Effector memory CD4-positive, alpha-beta T cell (primary cell): ENCODE results near the gene TBL1X.

Source experiments
- DNase-seq, 3 donors: peaks; one replicate each; pipeline ENCODE4 v3.0.0-alpha.2; 2020
- H3K27ac ChIP-seq: 2 replicates; pipeline ENCODE4 v1.7.0; 2013; ENCODE audit warnings: mild to moderate bottlenecking, low read length, moderate library complexity; ENCODE audit not compliant: insufficient read depth, poor library complexity, severe bottlenecking
- H3K27me3 ChIP-seq: replicated peaks from 2 replicates; pipeline ENCODE4 v1.7.0; 2013; ENCODE audit warnings: mild to moderate bottlenecking, low read length; ENCODE audit not compliant: insufficient read depth, control insufficient read depth, poor library complexity, severe bottlenecking
- H3K36me3 ChIP-seq: 2 replicates; pipeline ENCODE4 v1.7.0; 2013; ENCODE audit warnings: mild to moderate bottlenecking, low read length, moderate library complexity; ENCODE audit not compliant: control insufficient read depth, insufficient read depth
- H3K4me1 ChIP-seq: 2 replicates; pipeline ENCODE4 v1.7.0; 2013; ENCODE audit warnings: low read length, mild to moderate bottlenecking; ENCODE audit not compliant: control insufficient read depth, insufficient read depth, poor library complexity, severe bottlenecking
- H3K4me3 ChIP-seq: 2 replicates; pipeline ENCODE4 v1.7.0; 2013; ENCODE audit warnings: low read length, low read depth, mild to moderate bottlenecking; ENCODE audit not compliant: insufficient read depth, poor library complexity, severe bottlenecking
- H3K9me3 ChIP-seq: 2 replicates; pipeline ENCODE4 v1.7.0; 2013; ENCODE audit warnings: mild to moderate bottlenecking, low read length, moderate library complexity; ENCODE audit not compliant: control insufficient read depth

Gene TBL1X

DNA sequence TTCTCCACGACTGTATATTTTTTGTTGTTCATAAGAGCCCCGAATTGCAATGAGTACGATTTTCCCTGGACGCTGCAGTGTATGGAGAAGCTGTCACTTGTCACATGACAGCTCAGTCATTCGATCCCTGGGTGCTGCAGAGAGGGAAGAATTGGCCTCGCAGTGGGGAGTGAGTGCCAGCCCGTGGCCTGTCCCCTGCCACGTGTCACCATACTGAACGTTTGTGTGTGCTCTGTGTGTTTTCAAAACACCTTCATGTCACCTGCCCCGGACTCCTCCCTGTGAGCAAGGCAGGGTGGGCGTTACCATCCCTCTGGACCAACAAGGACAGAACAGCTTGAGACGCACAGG lies 77.9 kb downstream of the TBL1X start:
- Histone ChIP-seq H3K27ac (no peak overlapping the region), H3K4me3 (no peak overlapping the region), H3K27me3 (no peaks in the 10 kb centered on the region), H3K36me3 (no peaks in the 10 kb centered on the region), H3K4me1 (no peaks in the 10 kb centered on the region), H3K9me3 (no peaks in the 10 kb centered on the region)
- no peak for DNase-seq

DNA sequence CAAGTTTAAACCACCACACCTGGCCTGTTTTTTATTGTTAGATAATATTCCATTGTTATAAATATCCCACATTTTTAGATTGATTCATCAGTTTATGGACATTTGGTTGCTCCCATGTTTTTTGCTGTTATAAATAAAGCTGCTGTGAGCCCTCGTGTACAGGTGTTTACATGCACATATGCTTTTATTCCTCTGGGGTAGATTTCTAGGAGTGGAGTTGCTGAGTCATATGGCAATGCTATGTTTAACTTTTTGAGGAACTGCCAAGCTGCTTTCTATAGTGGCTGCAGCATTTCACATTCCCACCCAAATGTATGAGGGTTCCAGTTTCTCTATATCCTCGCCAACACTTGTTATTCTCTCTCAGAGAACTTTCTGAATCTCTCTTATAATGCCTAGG lies 90.5 kb downstream of the TBL1X start:
- H3K9me3 ChIP-seq: no peaks in the 10 kb centered on the region

DNA sequence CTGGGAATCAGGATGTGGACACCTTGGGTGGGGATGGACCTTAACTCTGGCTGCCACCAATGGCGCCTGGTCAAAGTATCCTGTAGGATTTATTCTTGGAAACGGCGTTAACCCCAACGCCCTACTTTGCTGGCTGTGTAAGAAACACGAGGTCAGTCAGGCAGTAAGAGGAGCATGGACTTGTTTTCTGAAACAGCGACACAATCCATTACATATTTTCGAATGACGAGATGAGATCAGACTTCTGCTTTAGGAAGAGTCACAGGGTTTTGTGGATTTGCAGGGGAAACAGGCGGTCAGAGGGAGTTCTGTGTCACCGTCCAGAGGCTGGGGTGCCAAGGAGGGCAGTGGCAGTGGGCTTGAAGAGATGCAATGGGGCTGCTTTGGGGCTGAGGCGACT lies 92.2 kb downstream of the TBL1X start:
- H3K9me3 ChIP-seq: no peaks in the 10 kb centered on the region
- no peaks in the 10 kb centered on the region for H3K27me3 ChIP-seq
- no peak overlapping the region for H3K27ac ChIP-seq
- H3K4me3 ChIP-seq: no peak overlapping the region
- no peaks in the 10 kb centered on the region for H3K4me1 ChIP-seq
- DNase-seq: no peak
- H3K36me3 ChIP-seq: no peaks in the 10 kb centered on the region

More for the DNA sequence above, 90.5 kb downstream of the TBL1X start:
- no peaks in the 10 kb centered on the region for H3K36me3 ChIP-seq
- no peak for DNase-seq
- H3K27me3 ChIP-seq: no peaks in the 10 kb centered on the region
- H3K27ac ChIP-seq: no peak overlapping the region
- no peak overlapping the region for H3K4me3 ChIP-seq
- no peaks in the 10 kb centered on the region for H3K4me1 ChIP-seq

DNA sequence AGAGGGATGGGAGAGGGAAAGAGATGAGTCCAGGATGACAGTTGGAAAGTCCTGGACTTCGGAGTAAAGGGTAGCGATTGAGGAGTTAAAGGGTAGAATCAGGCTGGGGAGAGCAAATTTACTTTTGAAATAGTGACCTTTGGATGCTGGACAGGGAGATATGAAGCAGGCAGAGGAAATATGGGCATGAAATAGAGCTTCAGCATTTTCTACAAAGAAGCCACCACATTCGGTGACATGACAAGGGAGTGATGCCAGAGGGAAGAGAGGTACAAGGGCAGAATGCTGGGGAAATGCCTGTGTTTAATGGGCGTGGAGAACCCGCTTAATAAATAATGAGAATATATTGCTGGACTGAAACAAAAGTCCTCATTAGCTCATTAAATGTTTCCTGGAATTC lies 92.7 kb downstream of the TBL1X start:
- Histone ChIP-seq H3K4me3 (no peak overlapping the region), H3K36me3 (no peaks in the 10 kb centered on the region), H3K4me1 (no peaks in the 10 kb centered on the region), H3K9me3 (no peaks in the 10 kb centered on the region), H3K27ac (no peak overlapping the region), H3K27me3 (no peaks in the 10 kb centered on the region)
- no peak for DNase-seq

DNA sequence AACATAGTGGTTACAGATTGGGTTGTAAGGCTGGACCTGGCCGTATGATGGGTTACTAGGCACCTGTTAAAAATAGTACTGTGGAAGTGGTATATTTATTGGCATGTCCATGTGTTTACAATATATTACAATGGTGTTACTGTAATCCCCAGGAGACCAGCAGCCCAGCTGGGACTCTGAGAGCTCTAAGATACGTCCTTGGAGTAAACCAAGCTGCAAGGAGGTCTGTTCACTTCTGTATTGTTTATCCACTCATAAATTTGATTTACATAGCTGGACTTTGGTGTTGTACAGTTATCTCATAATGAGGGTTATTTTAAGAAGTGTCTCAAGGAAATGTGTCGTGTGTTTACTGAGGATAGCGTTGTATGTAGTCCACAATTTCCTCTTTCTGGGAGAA lies 93.8 kb downstream of the TBL1X start:
- Histone ChIP-seq H3K36me3 (no peaks in the 10 kb centered on the region), H3K27ac (no peak overlapping the region), H3K27me3 (no peaks in the 10 kb centered on the region), H3K9me3 (no peaks in the 10 kb centered on the region), H3K4me3 (no peak overlapping the region), H3K4me1 (no peaks in the 10 kb centered on the region)
- DNase-seq: no peak

DNA sequence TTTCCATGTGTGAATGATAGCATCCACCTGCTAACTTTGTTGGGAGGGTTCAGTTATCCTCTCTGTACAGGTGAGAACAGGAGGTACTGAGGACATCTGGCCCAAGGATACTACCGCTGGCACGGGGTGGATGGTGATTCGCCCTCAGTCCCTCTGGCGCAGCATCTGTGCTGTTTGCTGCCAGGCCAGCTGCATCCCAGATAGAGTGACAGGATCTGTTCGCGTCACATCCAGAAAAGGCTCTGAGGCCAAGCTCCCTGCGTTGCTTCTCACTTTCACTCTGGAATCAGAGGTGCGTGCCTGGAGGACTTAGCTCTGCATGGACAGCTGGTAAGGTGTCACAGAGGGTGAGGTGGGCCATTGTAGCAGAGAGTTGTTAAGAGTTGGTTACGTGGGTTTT lies 95.4 kb downstream of the TBL1X start:
- no peaks in the 10 kb centered on the region for H3K27me3 ChIP-seq
- H3K4me1 ChIP-seq: no peaks in the 10 kb centered on the region
- no peaks in the 10 kb centered on the region for H3K9me3 ChIP-seq
- DNase-seq: no peak
- H3K27ac ChIP-seq: no peak overlapping the region
- H3K4me3 ChIP-seq: no peak overlapping the region
- no peaks in the 10 kb centered on the region for H3K36me3 ChIP-seq

DNA sequence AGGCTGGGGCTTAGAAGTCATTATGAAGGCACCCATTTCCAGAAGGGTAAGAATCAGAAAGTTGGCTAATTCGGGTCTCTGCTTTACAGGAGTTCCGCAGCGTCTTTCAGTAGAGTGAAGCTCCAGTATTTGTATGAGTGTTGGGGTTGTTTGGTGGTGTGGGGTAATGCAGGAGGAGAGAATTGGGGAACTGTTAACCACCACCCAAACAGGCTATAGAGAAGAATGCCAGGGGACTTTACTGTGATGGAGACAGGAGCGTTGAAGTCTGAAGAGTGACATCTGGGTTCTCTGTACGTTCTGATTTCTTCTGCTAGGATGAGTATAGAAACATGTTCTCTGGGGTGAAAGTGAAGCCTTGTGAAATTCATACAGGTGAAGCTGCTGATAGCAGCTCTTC lies 96.3 kb downstream of the TBL1X start:
- Histone ChIP-seq H3K36me3 (no peaks in the 10 kb centered on the region), H3K4me3 (no peak overlapping the region), H3K27me3 (no peaks in the 10 kb centered on the region), H3K27ac (no peak overlapping the region), H3K4me1 (no peaks in the 10 kb centered on the region), H3K9me3 (no peaks in the 10 kb centered on the region)
- no peak for DNase-seq

DNA sequence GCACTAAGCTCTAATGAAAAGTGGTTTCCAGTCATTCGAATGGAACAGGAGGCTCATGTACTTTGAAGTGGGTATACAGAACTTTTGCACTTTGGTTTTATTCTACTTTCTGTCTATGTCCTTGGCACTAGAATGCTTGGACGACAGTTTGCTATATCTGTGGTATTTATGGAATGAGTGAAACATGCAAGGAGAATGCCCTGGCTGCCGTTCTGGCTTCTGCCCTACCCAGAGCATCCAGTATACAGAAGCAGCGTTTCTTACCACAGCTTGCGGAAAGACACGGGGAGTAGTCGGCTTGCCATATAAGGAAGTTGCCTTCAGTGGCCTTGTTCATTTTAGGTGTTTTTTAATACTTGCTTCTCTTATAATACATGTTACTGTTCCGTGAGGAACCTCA lies 98.0 kb downstream of the TBL1X start:
- DNase-seq: no peak
- H3K4me1 ChIP-seq: peaks cover 8% of the 10 kb centered on the region
- H3K4me3 ChIP-seq: no peak overlapping the region
- no peak overlapping the region for H3K27ac ChIP-seq
- H3K36me3 ChIP-seq: no peaks in the 10 kb centered on the region
- no peaks in the 10 kb centered on the region for H3K9me3 ChIP-seq
- no peaks in the 10 kb centered on the region for H3K27me3 ChIP-seq

DNA sequence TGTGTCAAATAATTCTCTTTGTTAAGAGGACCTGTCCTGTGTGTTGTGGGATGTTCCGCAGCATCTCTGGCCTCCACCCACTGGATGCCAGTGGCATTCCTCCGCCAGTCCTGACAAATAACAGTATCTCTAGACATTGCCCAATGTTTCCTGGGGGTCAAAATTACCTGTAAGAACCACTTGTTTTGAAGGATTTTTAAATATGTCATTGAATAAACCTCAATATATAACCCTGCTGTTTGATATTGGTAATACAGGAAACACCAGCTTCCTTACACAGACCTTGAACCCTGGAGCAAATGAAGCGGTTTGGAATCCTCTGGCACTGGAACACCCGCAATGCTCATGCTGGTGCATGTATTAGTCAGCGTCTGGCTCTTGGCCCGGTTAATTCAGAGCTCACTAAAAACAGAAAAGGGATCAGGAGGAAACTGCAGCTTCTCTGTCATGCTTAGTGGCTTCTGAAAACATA lies 101.3 kb downstream of the TBL1X start:
- no peak for DNase-seq

DNA sequence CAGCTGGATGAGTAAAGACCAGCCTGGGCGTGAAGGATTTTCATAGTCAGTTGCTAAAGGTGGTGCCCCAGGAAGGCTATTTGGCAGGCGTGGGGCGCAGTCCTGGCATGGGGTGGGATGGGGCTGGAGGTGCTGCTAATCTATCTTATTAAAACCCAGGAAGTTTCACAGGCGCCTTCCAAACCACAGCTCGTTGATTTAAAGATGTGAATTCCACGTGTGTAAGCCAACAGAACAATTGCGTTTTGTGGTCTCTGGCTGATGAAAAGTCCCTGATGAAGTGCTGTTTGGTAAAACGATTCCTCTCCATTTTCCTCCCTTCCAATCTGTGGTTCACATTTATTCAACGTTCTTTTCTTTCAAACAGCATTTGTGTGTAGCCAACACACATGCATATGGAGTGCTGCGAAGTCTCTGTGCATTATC lies 105.0 kb downstream of the TBL1X start:
- Histone ChIP-seq H3K4me3 (no peak overlapping the region), H3K36me3 (no peaks in the 10 kb centered on the region), H3K27me3 (no peaks in the 10 kb centered on the region), H3K27ac (no peak overlapping the region), H3K9me3 (no peaks in the 10 kb centered on the region), H3K4me1 (peaks cover 10% of the 10 kb centered on the region)
- no peak for DNase-seq

More for the DNA sequence above, 101.3 kb downstream of the TBL1X start:
- no peak overlapping the region for H3K27ac ChIP-seq
- H3K36me3 ChIP-seq: no peaks in the 10 kb centered on the region
- H3K4me1 ChIP-seq: peaks cover 10% of the 10 kb centered on the region
- H3K27me3 ChIP-seq: no peaks in the 10 kb centered on the region
- H3K4me3 ChIP-seq: no peak overlapping the region
- H3K9me3 ChIP-seq: no peaks in the 10 kb centered on the region
